Caco-2 (cell line): Measurements from ENCODE around the gene SATB2. TPM values are rescaled to one million over a fixed set of nuclear protein-coding genes. Genes with fewer than 3 reads are reported as not detected.

ENCODE experiments used
- BruUV-seq: library from RNA; stranded (reverse); fragments of 400-500 nt; replicated peaks from 2 replicates; lab custom pipeline; 2021; lab: Mats Ljungman, UMichigan
- CTCF ChIA-PET: fragments of 300-600 bp; sonication (Branson Sonifier 250); formaldehyde crosslinking; loops from one replicate; lab custom pipeline; 2022; ENCODE audit warnings: antibody characterized with exemption; lab: Charles Lee
- POLR2A ChIA-PET: fragments of 300-600 bp; sonication (Branson Sonifier 250); formaldehyde crosslinking; loops from one replicate; lab custom pipeline; 2022; ENCODE audit warnings: antibody characterized with exemption; lab: Charles Lee
- DNase-seq, 2 experiments: peaks; one replicate each; pipeline versions ENCODE4 v3.0.0 to v3.0.0-alpha.2; 2020 to 2022
- H3K27me3 ChIP-seq: replicated peaks from 2 replicates; pipeline ENCODE4 v1.6.0; 2011; ENCODE audit warnings: low read length; ENCODE audit not compliant: control insufficient read depth, insufficient read depth
- H3K36me3 ChIP-seq: 2 replicates; pipeline ENCODE4 v1.5.1; 2011; ENCODE audit warnings: low read length; ENCODE audit not compliant: control insufficient read depth, insufficient read depth
- H3K4me1 ChIP-seq: fragments of 250-450 bp; sonication (Bioruptor Pico); 2 replicates; pipeline ENCODE4 v1.5.1; 2020; ENCODE audit warnings: mild to moderate bottlenecking
- H3K4me3 ChIP-seq: 2 replicates; pipeline ENCODE4 v1.5.1; 2011; ENCODE audit warnings: low read depth, mild to moderate bottlenecking, control low read depth, low read length
- H3K9me3 ChIP-seq: fragments of 250-450 bp; sonication (Bioruptor Pico); 2 replicates; pipeline ENCODE4 v1.5.1; 2020; ENCODE audit warnings: mild to moderate bottlenecking, moderate library complexity
- H3K27ac Mint-ChIP-seq: one replicate; pipeline ENCODE4 v1.8.0; 2022; ENCODE audit warnings: mixed read lengths; ENCODE audit not compliant: unreplicated experiment
- H3K27me3 Mint-ChIP-seq: one replicate; pipeline ENCODE4 v1.8.0; 2022; ENCODE audit warnings: mixed read lengths; ENCODE audit not compliant: insufficient read depth, unreplicated experiment
- H3K36me3 Mint-ChIP-seq: one replicate; pipeline ENCODE4 v1.8.0; 2022; ENCODE audit warnings: mild to moderate bottlenecking, mixed read lengths; ENCODE audit not compliant: insufficient read depth, unreplicated experiment
- H3K4me1 Mint-ChIP-seq: one replicate; pipeline ENCODE4 v1.8.0; 2022; ENCODE audit warnings: low read depth, mixed read lengths; ENCODE audit not compliant: unreplicated experiment
- H3K4me3 Mint-ChIP-seq: one replicate; pipeline ENCODE4 v1.8.0; 2022; ENCODE audit warnings: mild to moderate bottlenecking, moderate library complexity, mixed read lengths; ENCODE audit not compliant: unreplicated experiment
- H3K9me3 Mint-ChIP-seq: one replicate; pipeline ENCODE4 v1.8.0; 2022; ENCODE audit warnings: mixed read lengths; ENCODE audit not compliant: unreplicated experiment
- CTCF ChIP-seq, 2 experiments: fragments of 200-600 bp in 1 of 2; IDR thresholded peaks; 1 replicate in 1 of 2; 2 replicates in 1 of 2; pipeline versions ENCODE4 v1.5.1 to v1.8.0; 2011 to 2022; ENCODE audit warnings: antibody characterized with exemption in 1 of 2, control low read depth in 1 of 2, inconsistent platforms in 1 of 2, low read depth in 1 of 2, low read length in 1 of 2, mild to moderate bottlenecking in 1 of 2, moderate library complexity in 1 of 2; ENCODE audit not compliant: insufficient read depth in 1 of 2, severe bottlenecking in 1 of 2, unreplicated experiment in 1 of 2
- intact Hi-C: fragments of 100-400 bp; cut with micrococcal nuclease; formaldehyde crosslinking; loops from one replicate; pipeline ENCODE4 v1.10.0; 2022; ENCODE audit not compliant: unreplicated experiment
- total RNA-seq: library from RNA; stranded (reverse); gene quantifications from 2 replicates; pipeline ENCODE4 v1.2.3, GENCODE V29; 2022

The SATB2 gene
- total RNA-seq, 1 experiment from 2014 or later, result 1.1 TPM

GRCh38 chr2:199449455-199449854 is 8.3 kb downstream of the SATB2 start:
- POLR2A ChIA-PET, result no interaction called here
- Mint-ChIP-seq H3K4me1 (no peaks in the 10 kb centered on the region), H3K4me3 (no peak overlapping the region), H3K36me3 (no peaks in the 10 kb centered on the region), H3K27me3 (peaks cover 9% of the 10 kb centered on the region), H3K9me3 (no peaks in the 10 kb centered on the region), H3K27ac (no peak overlapping the region)
- CTCF ChIA-PET, result no interaction called here
- no peak overlapping the region for H3K4me3 ChIP-seq
- DNase-seq, result no peak
- no peaks in the 10 kb centered on the region for H3K36me3 ChIP-seq
- no peak for TF ChIP-seq CTCF (IDR thresholded peaks at IDR 0.05; ENCODE audit: insufficient read depth in 1 of 2, low read depth in 1 of 2, low read length in 1 of 2, severe bottlenecking in 1 of 2, unreplicated experiment in 1 of 2)
- H3K27me3 ChIP-seq, result no peaks in the 10 kb centered on the region
- no TSS peak for BruUV-seq
- no peaks in the 10 kb centered on the region for H3K9me3 ChIP-seq
- no peaks in the 10 kb centered on the region for H3K4me1 ChIP-seq
- intact Hi-C loops, result no loop called here

DNA sequence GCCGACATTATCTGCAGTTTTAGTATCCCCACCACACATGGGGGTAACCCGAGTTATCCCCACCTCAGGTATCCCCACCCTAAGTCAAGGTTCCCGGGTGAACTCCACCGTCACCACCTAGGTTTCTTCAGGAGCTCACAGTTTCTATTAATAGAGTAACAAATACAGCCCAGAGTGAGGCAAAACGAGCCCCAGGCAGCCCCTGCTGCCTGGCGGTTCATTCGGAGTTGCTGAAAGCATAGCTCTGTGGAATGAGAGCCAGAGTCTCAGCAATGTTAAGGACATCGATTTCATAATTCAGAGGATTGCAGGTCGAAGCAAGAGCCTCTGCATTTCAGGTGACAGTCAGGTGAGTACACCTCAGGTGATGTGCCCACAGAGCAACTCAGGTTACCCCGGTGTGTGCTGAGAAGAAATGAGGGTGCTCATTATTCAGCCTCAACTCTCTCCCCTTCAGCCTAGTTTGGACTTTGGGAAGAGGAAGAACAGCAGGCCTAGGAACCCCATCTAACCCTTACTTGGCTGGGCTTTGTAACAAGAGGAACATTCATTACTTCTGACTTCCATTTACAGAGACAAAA is 10.7 kb downstream of the SATB2 start:
- POLR2A ChIA-PET, result interaction anchor here (0.6 kb wide), 1 partner anchor 13 kb away, joined by 7 read pairs; no protein-coding TSS in a partner anchor
- H3K36me3 ChIP-seq, result no peaks in the 10 kb centered on the region
- no peak overlapping the region for H3K27ac Mint-ChIP-seq
- DNase-seq, result no peak
- intact Hi-C loops, result no loop called here
- no peak overlapping the region for H3K4me3 ChIP-seq
- no peaks in the 10 kb centered on the region; the same call in 1 of the 2 replicates for H3K27me3 ChIP-seq
- CTCF ChIA-PET, result no interaction called here
- BruUV-seq, result no TSS peak
- H3K4me1 ChIP-seq, result no peaks in the 10 kb centered on the region
- no peaks in the 10 kb centered on the region for H3K4me1 Mint-ChIP-seq
- H3K27me3 Mint-ChIP-seq, result peaks cover 8% of the 10 kb centered on the region
- no peaks in the 10 kb centered on the region for H3K36me3 Mint-ChIP-seq
- no peaks in the 10 kb centered on the region for H3K9me3 Mint-ChIP-seq
- no peak for TF ChIP-seq CTCF (IDR thresholded peaks at IDR 0.05; ENCODE audit: insufficient read depth in 1 of 2, low read depth in 1 of 2, low read length in 1 of 2, severe bottlenecking in 1 of 2, unreplicated experiment in 1 of 2)
- H3K9me3 ChIP-seq, result no peaks in the 10 kb centered on the region
- H3K4me3 Mint-ChIP-seq, result no peak overlapping the region

DNA sequence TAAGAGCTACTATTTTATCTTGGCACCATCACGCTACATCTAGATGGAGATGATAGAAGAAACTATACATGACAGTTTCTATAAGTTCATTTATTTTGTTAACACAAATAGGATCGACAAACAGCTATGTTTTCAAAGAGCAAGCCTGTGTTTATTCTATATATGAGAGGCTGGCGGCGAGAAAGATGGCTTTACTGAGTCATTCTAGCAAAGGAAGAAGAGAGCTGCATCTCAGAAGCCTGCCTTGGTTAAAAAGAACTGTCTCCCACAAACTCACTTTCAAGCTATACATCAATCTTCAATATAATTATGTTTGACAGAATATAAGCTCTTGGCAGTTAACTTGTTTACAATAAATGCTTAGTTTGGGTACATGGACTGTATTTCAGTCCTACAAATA is 13.0 kb downstream of the SATB2 start:
- POLR2A ChIA-PET, result no interaction called here
- Mint-ChIP-seq H3K9me3 (no peaks in the 10 kb centered on the region), H3K4me3 (no peak overlapping the region), H3K4me1 (no peaks in the 10 kb centered on the region), H3K36me3 (no peaks in the 10 kb centered on the region), H3K27me3 (peaks cover 8% of the 10 kb centered on the region), H3K27ac (no peak overlapping the region)
- H3K36me3 ChIP-seq, result no peaks in the 10 kb centered on the region
- CTCF ChIA-PET, result no interaction called here
- no peaks in the 10 kb centered on the region for H3K4me1 ChIP-seq
- intact Hi-C loops, result no loop called here
- no peak for DNase-seq
- no peak overlapping the region for H3K4me3 ChIP-seq
- no peaks in the 10 kb centered on the region for H3K9me3 ChIP-seq
- no peak for TF ChIP-seq CTCF (IDR thresholded peaks at IDR 0.05; ENCODE audit: insufficient read depth in 1 of 2, low read depth in 1 of 2, low read length in 1 of 2, severe bottlenecking in 1 of 2, unreplicated experiment in 1 of 2)
- no peaks in the 10 kb centered on the region; the same call in 1 of the 2 replicates for H3K27me3 ChIP-seq
- no TSS peak for BruUV-seq
